ENCODE measurements around the gene MAGI1.

DNA sequence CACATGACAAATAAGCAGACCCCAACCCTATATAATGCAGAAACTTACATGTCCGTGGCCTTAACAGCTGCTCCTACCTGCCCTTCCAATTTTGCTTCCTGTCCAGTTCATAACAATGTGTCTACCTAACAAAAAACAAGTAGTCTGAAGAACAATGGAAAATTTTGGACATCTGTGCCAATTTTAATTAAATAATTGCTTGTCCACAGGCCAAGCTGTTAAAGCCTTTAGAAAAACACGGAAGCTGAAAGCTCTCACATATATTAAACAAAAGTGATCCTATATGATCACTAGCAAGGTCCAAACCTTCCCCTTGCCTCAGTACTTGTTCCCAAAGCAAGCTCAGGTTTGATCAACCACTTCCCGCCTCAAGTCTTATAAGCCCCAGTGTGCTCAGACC, 37.1 kb downstream of the MAGI1 start:
- TF ChIP-seq, protein P1, sequence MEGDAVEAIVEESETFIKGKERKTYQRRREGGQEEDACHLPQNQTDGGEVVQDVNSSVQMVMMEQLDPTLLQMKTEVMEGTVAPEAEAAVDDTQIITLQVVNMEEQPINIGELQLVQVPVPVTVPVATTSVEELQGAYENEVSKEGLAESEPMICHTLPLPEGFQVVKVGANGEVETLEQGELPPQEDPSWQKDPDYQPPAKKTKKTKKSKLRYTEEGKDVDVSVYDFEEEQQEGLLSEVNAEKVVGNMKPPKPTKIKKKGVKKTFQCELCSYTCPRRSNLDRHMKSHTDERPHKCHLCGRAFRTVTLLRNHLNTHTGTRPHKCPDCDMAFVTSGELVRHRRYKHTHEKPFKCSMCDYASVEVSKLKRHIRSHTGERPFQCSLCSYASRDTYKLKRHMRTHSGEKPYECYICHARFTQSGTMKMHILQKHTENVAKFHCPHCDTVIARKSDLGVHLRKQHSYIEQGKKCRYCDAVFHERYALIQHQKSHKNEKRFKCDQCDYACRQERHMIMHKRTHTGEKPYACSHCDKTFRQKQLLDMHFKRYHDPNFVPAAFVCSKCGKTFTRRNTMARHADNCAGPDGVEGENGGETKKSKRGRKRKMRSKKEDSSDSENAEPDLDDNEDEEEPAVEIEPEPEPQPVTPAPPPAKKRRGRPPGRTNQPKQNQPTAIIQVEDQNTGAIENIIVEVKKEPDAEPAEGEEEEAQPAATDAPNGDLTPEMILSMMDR (IDR thresholded peaks at IDR 0.05; ENCODE audit: insufficient read depth, low read length): no peak
- TF ChIP-seq, protein P2, sequence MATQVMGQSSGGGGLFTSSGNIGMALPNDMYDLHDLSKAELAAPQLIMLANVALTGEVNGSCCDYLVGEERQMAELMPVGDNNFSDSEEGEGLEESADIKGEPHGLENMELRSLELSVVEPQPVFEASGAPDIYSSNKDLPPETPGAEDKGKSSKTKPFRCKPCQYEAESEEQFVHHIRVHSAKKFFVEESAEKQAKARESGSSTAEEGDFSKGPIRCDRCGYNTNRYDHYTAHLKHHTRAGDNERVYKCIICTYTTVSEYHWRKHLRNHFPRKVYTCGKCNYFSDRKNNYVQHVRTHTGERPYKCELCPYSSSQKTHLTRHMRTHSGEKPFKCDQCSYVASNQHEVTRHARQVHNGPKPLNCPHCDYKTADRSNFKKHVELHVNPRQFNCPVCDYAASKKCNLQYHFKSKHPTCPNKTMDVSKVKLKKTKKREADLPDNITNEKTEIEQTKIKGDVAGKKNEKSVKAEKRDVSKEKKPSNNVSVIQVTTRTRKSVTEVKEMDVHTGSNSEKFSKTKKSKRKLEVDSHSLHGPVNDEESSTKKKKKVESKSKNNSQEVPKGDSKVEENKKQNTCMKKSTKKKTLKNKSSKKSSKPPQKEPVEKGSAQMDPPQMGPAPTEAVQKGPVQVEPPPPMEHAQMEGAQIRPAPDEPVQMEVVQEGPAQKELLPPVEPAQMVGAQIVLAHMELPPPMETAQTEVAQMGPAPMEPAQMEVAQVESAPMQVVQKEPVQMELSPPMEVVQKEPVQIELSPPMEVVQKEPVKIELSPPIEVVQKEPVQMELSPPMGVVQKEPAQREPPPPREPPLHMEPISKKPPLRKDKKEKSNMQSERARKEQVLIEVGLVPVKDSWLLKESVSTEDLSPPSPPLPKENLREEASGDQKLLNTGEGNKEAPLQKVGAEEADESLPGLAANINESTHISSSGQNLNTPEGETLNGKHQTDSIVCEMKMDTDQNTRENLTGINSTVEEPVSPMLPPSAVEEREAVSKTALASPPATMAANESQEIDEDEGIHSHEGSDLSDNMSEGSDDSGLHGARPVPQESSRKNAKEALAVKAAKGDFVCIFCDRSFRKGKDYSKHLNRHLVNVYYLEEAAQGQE (IDR thresholded peaks at IDR 0.05; ENCODE audit: insufficient replicate concordance, low read depth): no peak
- no peak for TF ChIP-seq POLR2AphosphoS5 (IDR thresholded peaks at IDR 0.05; ENCODE audit: low read depth)
- no peak for TF ChIP-seq GABPA (IDR thresholded peaks at IDR 0.05; ENCODE audit: low read depth)
- TF ChIP-seq SPI1 (IDR thresholded peaks at IDR 0.05; ENCODE audit: borderline replicate concordance, low read depth): no peak

All from HL-60 (cell line).